ENCODE data around the gene PPWD1. TPM values are rescaled to one million over a fixed set of nuclear protein-coding genes. Genes with fewer than 3 reads are reported as not detected.
"Not testable (repeated sequence)": the region's sequence is repeated elsewhere in the genome, so short reads cannot be mapped to it uniquely, and the experiment has no call there.

Gene PPWD1
- polyA plus RNA-seq (2013, experiment 1 of 2; ENCODE audit: insufficient read length): 18.8 TPM
- 21.7 TPM for polyA plus RNA-seq (2013, experiment 2 of 2; ENCODE audit: insufficient read length)

GRCh38 chr5:65562731-65563701 is at the start of gene PPWD1, which contains the start of gene CENPK:
Gene PPWD1, plus strand, starts transcription at chr5:65563296. Its CDS starts 15 bp downstream, at chr5:65563311.
Gene CENPK, minus strand, starts transcription at chr5:65563168. Its CDS starts 8,261 bp downstream, at chr5:65554907.
- DNase-seq: peak; percentile 97

- no peak for DNase-seq
These were observed 37.4 kb upstream of the PPWD1 start for GRCh38 chr5:65525726-65526125.

GRCh38 chr5:65530904-65531303 is 32.2 kb upstream of the PPWD1 start:
- DNase-seq: no peak

- DNase-seq: no peak
These were observed 27.5 kb upstream of the PPWD1 start for GRCh38 chr5:65535529-65535987.

GRCh38 chr5:65539827-65540226 is 23.3 kb upstream of the PPWD1 start:
- no peak for DNase-seq

GRCh38 chr5:65544473-65544872 is 18.6 kb upstream of the PPWD1 start:
- no peak for DNase-seq

GRCh38 chr5:65546141-65546540 is 17.0 kb upstream of the PPWD1 start:
- no peak for DNase-seq

- no peak for DNase-seq
These were observed 14.8 kb upstream of the PPWD1 start for GRCh38 chr5:65548281-65548680.

GRCh38 chr5:65553941-65554340 is 9.2 kb upstream of the PPWD1 start:
- DNase-seq: no peak

GRCh38 chr5:65555287-65555686 is 7.8 kb upstream of the PPWD1 start:
- DNase-seq: no peak

- DNase-seq: no peak
These were observed 6.9 kb upstream of the PPWD1 start for GRCh38 chr5:65556181-65556580.

- no peak for DNase-seq
These were observed 6.4 kb upstream of the PPWD1 start for GRCh38 chr5:65556718-65557117.

- DNase-seq: no peak
These were observed 681 bp downstream of the PPWD1 start for GRCh38 chr5:65563777-65564176.

- DNase-seq: no peak
These were observed 3.4 kb downstream of the PPWD1 start for GRCh38 chr5:65566505-65566904.

GRCh38 chr5:65570598-65571226 is 7.6 kb downstream of the PPWD1 start:
- no peak for DNase-seq

- no peak for DNase-seq
These were observed 14.0 kb downstream of the PPWD1 start for GRCh38 chr5:65577141-65577540.

GRCh38 chr5:65588694-65589093 is 25.6 kb downstream of the PPWD1 start:
- DNase-seq: no peak

GRCh38 chr5:65601761-65602160 is 38.7 kb downstream of the PPWD1 start:
- not testable (repeated sequence) for DNase-seq

GRCh38 chr5:65611524-65611923 is 48.4 kb downstream of the PPWD1 start:
- no peak for DNase-seq

- DNase-seq: no peak
These were observed 49.3 kb downstream of the PPWD1 start for GRCh38 chr5:65612298-65612907.

GRCh38 chr5:65620021-65620420 is 56.9 kb downstream of the PPWD1 start:
- DNase-seq: no peak

- DNase-seq: not testable (repeated sequence)
These were observed 58.9 kb downstream of the PPWD1 start for GRCh38 chr5:65621961-65622360.

GRCh38 chr5:65623482-65623881 is 60.4 kb downstream of the PPWD1 start:
- DNase-seq: no peak

Data from fibroblast of skin of back (primary cell).